ENCODE results near the gene GPR156. TPM values are rescaled to one million over a fixed set of nuclear protein-coding genes. Genes with fewer than 3 reads are reported as not detected.

Gene GPR156
- total and polyA plus RNA-seq, 2 donors (not counting 3 experiments of a cell fraction or from before 2014, with no cell fraction given) = 0.14 to 0.27 TPM

GRCh38 chr3:120169407-120169806 is 115.6 kb downstream of the GPR156 start:
- no peak overlapping the region for H3K27ac ChIP-seq (ENCODE audit: insufficient read depth, low read depth, low read length)
- no peaks in the 10 kb centered on the region for H3K36me3 ChIP-seq (ENCODE audit: control insufficient read depth in 2 of 2, extremely low read depth in 1 of 2, insufficient read depth in 2 of 2, low read length in 2 of 2)
- no peaks in the 10 kb centered on the region for H3K27me3 ChIP-seq (ENCODE audit: control insufficient read depth in 2 of 2, insufficient read depth in 2 of 2, low read length in 2 of 2)
- no peaks in the 10 kb centered on the region for H3K9me1 ChIP-seq (replicated peaks; ENCODE audit: control insufficient read depth, extremely low read depth, insufficient read depth, low read length)
- H3K4me2 ChIP-seq (ENCODE audit: insufficient read depth, low read length) = no peak overlapping the region
- dilution Hi-C loops (cut with MboI; ENCODE audit: extremely low pct_ligation_motif_present, low sequenced_read_pairs) (no loop called here), intact Hi-C loops (cut with micrococcal nuclease) (no loop called here)
- FAIRE-seq (no peak), DNase-seq (ENCODE audit: low read depth, low spot score) (no peak)
- CTCF ChIA-PET = no interaction called here
- H3K9me3 ChIP-seq (replicated peaks; ENCODE audit: control insufficient read depth, insufficient read depth, low read length) = no peaks in the 10 kb centered on the region
- POLR2A ChIA-PET = interaction anchor here (1.0 kb wide), 1 partner anchor 74 kb away, joined by 5 read pairs; no protein-coding TSS in a partner anchor
- no peaks in the 10 kb centered on the region for H3K4me1 ChIP-seq (ENCODE audit: control insufficient read depth, extremely low read depth, insufficient read depth, low read length)
- no peak for TF ChIP-seq GATA2 (IDR thresholded peaks at IDR 0.05; ENCODE audit: insufficient read depth, insufficient read length, low read depth, low read length)
- no peak for TF ChIP-seq EZH2 (IDR thresholded peaks at IDR 0.05; ENCODE audit: borderline replicate concordance, low read depth, low read length, severe bottlenecking)
- TF ChIP-seq JUN (IDR thresholded peaks at IDR 0.05; ENCODE audit: borderline replicate concordance, insufficient read depth, insufficient read length, low read depth) = no peak
- no peak for TF ChIP-seq FOS (IDR thresholded peaks at IDR 0.05; ENCODE audit: borderline replicate concordance, insufficient read depth, low read length)
- no peak for TF ChIP-seq POLR2AphosphoS5 (IDR thresholded peaks at IDR 0.05; ENCODE audit: insufficient read depth, low read depth, low read length)
- TF ChIP-seq CTCF (IDR thresholded peaks at IDR 0.05; ENCODE audit: extremely low read depth in 1 of 2, insufficient read depth in 1 of 2, low read depth in 1 of 2, low read length in 2 of 2) = no peak
- TF ChIP-seq MYC (IDR thresholded peaks at IDR 0.05; ENCODE audit: low read depth, low read length) = no peak
- TF ChIP-seq, protein P1, sequence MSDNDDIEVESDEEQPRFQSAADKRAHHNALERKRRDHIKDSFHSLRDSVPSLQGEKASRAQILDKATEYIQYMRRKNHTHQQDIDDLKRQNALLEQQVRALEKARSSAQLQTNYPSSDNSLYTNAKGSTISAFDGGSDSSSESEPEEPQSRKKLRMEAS (IDR thresholded peaks at IDR 0.05; ENCODE audit: insufficient read depth, insufficient read length) = no peak
- TF ChIP-seq POLR2A (IDR thresholded peaks at IDR 0.05; ENCODE audit: low read depth, low read length) = no peak
- H4K20me1 ChIP-seq (replicated peaks; ENCODE audit: control insufficient read depth, extremely low read depth, insufficient read depth, low read length) = no peaks in the 10 kb centered on the region
- no peak overlapping the region for H2AFZ ChIP-seq (ENCODE audit: low read depth, low read length)
- no peak overlapping the region for H3K4me3 ChIP-seq (replicated peaks in 1 of 3; ENCODE audit: insufficient read depth in 1 of 3, low read depth in 1 of 3, low read length in 3 of 3)
- no TSS peak for BruUV-seq (replicated peaks)
- H3K79me2 ChIP-seq (ENCODE audit: control insufficient read depth, insufficient read depth, low read length) = no peaks in the 10 kb centered on the region
- no peak overlapping the region for H3K9ac ChIP-seq (replicated peaks; ENCODE audit: extremely low read depth, insufficient read depth, low read length)

All from endothelial cell of umbilical vein (primary cell).